ENCODE results near the gene CCDC92B.

CCDC92B gene

GRCh38 chr17:2692781-2693135 is 56.7 kb downstream of the CCDC92B start:
- no peaks in the 10 kb centered on the region for H3K36me3 Mint-ChIP-seq (ENCODE audit: low read depth)
- H3K9me3 Mint-ChIP-seq, result no peaks in the 10 kb centered on the region
- no peak overlapping the region for H3K4me3 Mint-ChIP-seq
- H3K27ac Mint-ChIP-seq, result no peak overlapping the region
- no peak for TF ChIP-seq CTCF (IDR thresholded peaks at IDR 0.05; ENCODE audit: unreplicated experiment in 3 of 3)
- H3K27me3 Mint-ChIP-seq (ENCODE audit: low read depth), result no peaks in the 10 kb centered on the region
- no peaks in the 10 kb centered on the region for H3K4me1 Mint-ChIP-seq

GRCh38 chr17:2691965-2692780 is 57.3 kb downstream of the CCDC92B start:
- no peaks in the 10 kb centered on the region for H3K4me1 Mint-ChIP-seq
- no peak overlapping the region for H3K27ac Mint-ChIP-seq
- H3K27me3 Mint-ChIP-seq (ENCODE audit: low read depth), result no peaks in the 10 kb centered on the region
- H3K4me3 Mint-ChIP-seq, result no peak overlapping the region
- no peak for TF ChIP-seq CTCF (IDR thresholded peaks at IDR 0.05; ENCODE audit: unreplicated experiment in 3 of 3)
- H3K36me3 Mint-ChIP-seq (ENCODE audit: low read depth), result no peaks in the 10 kb centered on the region
- no peaks in the 10 kb centered on the region for H3K9me3 Mint-ChIP-seq

GRCh38 chr17:2691069-2691871 is 58.2 kb downstream of the CCDC92B start:
- Mint-ChIP-seq H3K9me3 (no peaks in the 10 kb centered on the region), H3K27ac (no peak overlapping the region), H3K4me1 (peaks cover 4% of the 10 kb centered on the region), H3K36me3 (ENCODE audit: low read depth) (no peaks in the 10 kb centered on the region), H3K4me3 (no peak overlapping the region), H3K27me3 (ENCODE audit: low read depth) (no peaks in the 10 kb centered on the region)
- no peak for TF ChIP-seq CTCF (IDR thresholded peaks at IDR 0.05; ENCODE audit: unreplicated experiment in 3 of 3)

GRCh38 chr17:2690165-2691068 is 59.0 kb downstream of the CCDC92B start:
- no peak for TF ChIP-seq CTCF (IDR thresholded peaks at IDR 0.05; ENCODE audit: unreplicated experiment in 3 of 3)
- H3K4me3 Mint-ChIP-seq, result no peak overlapping the region
- no peaks in the 10 kb centered on the region for H3K27me3 Mint-ChIP-seq (ENCODE audit: low read depth)
- no peaks in the 10 kb centered on the region for H3K36me3 Mint-ChIP-seq (ENCODE audit: low read depth)
- no peaks in the 10 kb centered on the region for H3K9me3 Mint-ChIP-seq
- H3K27ac Mint-ChIP-seq, result no peak overlapping the region
- peaks cover 4% of the 10 kb centered on the region for H3K4me1 Mint-ChIP-seq

- no peaks in the 10 kb centered on the region for H3K36me3 Mint-ChIP-seq (ENCODE audit: low read depth)
- no peaks in the 10 kb centered on the region for H3K27me3 Mint-ChIP-seq (ENCODE audit: low read depth)
These were observed 59.9 kb downstream of the CCDC92B start for GRCh38 chr17:2689411-2690164.

More at GRCh38 chr17:2689411-2690164, 59.9 kb downstream of the CCDC92B start:
- H3K4me3 Mint-ChIP-seq, result no peak overlapping the region
- peaks cover 4% of the 10 kb centered on the region for H3K4me1 Mint-ChIP-seq
- H3K9me3 Mint-ChIP-seq, result no peaks in the 10 kb centered on the region
- peak overlapping the region in 2 of 3 experiments; percentile 50 to 79 for H3K27ac Mint-ChIP-seq
- no peak for TF ChIP-seq CTCF (IDR thresholded peaks at IDR 0.05; ENCODE audit: unreplicated experiment in 3 of 3)

All from nephron (organoid).